GM19043 (cell line): ENCODE data around the gene LCE1D.

Experiments
- ATAC-seq: cut with Tn5 transposase; IDR thresholded peaks from one replicate; pipeline ENCODE4 v1.9.1; 2021; ENCODE audit warnings: low read depth; ENCODE audit not compliant: unreplicated experiment

The LCE1D gene

DNA sequence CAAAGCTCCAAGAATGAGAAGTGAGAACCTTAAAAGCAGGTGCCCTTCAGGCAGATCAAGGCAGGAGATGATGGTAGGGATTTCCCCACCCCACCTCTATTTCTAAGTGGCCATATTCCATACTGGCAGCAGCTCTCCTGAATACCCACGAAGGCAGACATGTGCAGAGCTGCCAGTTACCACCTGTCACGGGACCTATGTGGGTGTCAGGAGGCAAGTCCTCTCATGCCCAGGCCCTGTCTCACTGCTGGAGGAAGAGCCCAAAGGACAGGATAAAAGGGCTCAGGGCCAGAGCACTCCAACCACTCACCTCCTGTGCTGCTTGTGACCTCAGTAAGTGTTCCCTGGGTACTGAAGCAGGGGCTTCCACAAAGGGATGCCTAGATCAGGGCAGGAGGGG lies 14.5 kb downstream of the LCE1D start:
- ATAC-seq: no peak

DNA sequence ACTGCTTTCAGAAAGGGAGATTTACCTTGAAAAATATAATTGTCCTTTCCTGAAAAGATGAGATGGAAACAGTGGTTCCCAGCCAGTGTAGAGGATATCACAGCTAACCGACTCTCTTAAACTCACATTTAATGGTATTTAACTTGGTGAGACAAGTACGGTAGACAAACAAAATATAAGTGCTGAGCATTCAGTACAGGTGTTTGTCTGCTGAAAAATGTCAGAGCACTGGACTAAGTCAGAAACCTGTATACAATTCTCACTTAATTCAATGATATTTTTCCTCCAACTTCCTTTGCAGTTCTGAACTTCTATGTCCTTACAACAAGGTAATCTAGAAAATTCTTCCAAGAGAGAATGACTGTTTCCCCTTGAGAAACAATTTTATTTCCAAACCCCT lies 15.2 kb downstream of the LCE1D start, which contains the start of gene LCE1B:
TSS of gene LCE1B (plus strand) at position 301 of the 400 bp plus-strand sequence. CDS start 476 bp downstream, outside the sequence.
- no peak for ATAC-seq

DNA sequence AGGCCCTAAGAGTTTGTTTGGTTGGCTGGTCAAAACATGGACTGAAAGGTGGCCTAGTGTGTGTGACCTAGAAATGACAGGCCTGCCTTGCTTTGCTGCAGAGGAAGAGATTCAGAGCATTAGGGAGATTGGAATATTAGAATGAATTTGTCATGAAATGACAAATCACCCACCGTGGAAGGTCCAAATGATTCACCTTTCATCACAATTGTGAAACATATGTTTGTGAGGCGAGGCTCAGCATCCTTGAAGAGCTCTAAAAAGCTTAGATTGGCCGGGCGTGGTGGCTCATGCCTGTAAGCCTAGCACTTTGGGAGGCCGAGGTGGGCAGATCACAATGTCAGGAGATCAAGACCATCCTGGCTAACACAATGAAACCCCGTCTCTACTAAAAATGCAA lies 20.8 kb downstream of the LCE1D start:
- no peak for ATAC-seq

DNA sequence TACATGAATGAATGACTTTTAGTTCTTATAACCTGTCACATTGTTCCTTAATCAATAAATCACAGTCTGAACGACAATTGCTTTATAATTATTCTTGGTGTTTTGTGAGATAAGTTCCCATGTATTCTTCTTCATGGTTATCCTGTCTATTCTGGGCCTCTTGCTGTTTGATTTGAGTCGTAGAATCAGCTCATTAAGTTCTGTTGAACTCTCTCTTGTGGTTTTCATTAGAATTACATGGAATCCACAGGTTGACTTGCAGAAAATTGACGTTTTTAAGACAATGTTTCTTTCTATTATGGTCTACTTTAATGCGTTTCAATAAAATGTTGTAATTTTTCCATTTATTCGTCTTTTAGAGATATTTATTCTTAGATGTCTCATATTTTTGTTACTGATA lies 26.8 kb downstream of the LCE1D start:
- no peak for ATAC-seq

DNA sequence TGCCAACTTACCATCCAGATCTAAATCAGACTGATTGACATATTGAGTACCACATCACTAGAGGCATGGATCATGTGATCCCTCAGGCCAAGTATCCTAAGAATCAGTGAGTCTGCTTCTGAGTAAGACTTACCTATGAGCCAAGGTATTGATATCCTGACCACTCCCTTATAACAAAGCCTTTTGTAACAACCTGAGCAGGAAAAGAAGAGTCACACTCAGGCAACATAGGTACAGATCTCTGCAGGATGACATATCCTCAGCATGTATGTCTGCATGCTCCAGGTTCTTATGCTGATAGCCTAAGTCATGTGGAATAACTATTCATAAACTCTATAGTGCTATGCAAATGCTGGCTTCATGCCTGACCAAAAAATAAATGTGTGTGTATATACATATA lies 28.4 kb downstream of the LCE1D start:
- no peak for ATAC-seq

DNA sequence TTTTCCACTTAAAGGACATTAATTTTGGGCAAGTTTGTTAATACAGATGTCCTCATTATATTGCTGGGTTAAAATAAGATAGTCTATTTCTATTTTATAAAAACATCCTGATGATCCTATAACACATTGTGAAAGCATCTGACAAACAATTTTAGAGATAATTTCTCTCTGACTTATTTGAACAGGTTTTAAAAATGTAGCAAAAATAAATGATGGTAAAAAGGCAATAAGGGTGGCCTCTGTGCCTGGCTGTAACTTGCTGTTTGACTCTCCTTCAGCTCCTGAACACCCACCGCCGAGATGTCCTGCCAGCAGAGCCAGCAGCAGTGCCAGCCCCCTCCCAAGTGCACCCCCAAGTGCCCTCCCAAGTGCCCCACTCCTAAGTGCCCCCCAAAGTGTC lies 30.7 kb downstream of the LCE1D start, which contains the start of gene LCE1A:
TSS of gene LCE1A (plus strand) at position 301 of the 400 bp plus-strand sequence. CDS start at position 301, 0 bp downstream.
- ATAC-seq: no peak

DNA sequence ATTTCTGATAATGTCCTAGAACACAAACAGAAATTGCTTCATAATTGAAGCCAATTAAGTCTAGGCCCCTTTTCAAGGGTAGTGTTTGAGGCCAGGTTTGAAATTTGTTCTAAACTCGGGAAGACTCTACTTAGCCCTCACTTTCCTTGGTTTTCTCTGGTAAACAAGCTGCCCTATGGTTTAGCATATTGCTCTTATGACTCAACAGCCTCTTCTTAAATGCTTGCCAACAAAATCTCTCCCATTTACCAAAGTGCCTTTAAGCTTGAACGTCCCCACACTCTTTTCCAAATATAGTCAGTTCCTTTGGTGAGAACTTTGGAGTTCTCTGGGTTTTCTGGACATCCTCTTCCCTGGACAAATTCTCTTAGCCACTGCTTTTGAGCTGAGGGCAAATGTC lies 40.3 kb downstream of the LCE1D start:
- ATAC-seq: no peak

DNA sequence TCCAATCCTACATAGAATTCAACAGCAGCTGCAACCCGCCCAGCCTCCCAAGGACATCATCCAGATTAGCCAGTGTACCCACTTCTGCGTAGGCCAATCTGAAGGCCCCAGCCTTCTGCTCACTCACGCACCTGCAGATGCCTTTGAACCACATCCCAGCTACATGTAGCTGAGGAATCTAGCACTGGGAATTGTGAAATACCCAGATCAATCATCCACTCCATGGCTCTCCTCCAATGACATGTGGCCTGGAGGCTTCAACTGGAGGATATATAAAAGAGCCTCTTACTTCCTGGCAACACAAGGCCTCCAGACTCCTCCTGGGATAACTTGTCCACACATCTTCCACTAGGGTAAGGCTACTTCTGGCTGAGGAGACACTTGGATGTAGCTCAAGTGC lies 46.0 kb downstream of the LCE1D start, which contains the start of gene LCE6A:
TSS of gene LCE6A (plus strand) at position 301 of the 400 bp plus-strand sequence. CDS start 665 bp downstream, outside the sequence.
- no peak for ATAC-seq
